EL (cell line): Measurements from ENCODE around the gene MRPS5.

ENCODE experiments used
- DNase-seq: peaks from one replicate; pipeline ENCODE4 v3.0.0-alpha.2; 2016

Gene MRPS5

DNA sequence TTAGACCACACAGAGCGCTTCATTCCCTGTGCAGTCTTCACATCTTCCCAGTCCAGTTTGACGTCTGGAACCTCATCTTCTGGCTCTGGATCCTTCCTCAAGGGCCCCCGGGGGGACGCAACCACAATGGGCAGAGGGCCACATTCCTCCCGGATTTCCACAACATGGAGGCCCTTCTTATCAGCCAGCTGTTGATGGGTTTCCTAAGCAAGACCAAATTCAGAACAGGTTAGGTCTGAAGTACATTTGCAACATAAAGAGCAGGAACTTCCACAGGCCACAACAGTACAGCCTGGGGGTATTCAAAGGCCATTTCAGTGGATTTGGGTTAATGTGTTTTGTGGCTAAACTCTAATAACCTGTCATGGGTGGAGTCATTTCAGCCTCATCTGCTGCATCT is 34.2 kb downstream of the MRPS5 start:
- DNase-seq, result no peak

DNA sequence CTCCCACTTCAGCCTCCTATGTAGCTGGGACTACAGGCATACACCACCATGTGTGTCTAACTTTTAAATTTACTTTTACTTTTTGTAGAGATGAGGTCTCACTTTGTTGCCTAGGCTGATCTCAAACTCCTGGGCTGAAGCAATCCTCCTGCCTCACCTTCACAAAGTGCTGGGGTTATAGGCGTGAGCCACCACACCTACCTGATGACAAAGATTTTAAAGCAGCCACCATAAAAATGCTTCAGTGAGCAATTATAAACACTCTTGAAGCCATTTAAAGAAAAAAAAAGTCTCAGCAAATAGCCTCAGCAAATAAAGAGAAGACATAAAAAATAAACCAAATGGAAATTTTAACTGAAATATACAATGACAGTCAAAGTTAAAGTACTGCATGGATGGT is 35.6 kb downstream of the MRPS5 start:
- no peak for DNase-seq

DNA sequence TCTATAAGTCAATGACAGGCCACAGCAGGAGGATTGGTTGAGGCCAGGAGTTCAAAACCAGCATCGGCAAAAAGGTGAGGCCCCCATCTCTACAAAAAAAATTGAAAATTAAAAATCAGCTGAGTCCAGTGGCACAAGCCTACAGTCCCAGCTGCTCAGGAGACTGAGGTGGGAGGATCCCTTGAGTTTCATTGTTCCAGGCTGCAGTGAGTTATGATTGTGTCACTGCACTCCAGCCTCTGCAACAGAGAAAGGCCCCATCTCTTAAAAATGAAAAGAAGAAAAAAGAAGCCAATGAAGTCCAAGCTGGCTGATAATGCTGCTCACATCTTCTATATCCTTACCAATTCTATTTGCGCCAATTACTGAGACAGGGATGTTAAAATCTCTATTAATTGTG is 39.1 kb downstream of the MRPS5 start:
- DNase-seq, result no peak

DNA sequence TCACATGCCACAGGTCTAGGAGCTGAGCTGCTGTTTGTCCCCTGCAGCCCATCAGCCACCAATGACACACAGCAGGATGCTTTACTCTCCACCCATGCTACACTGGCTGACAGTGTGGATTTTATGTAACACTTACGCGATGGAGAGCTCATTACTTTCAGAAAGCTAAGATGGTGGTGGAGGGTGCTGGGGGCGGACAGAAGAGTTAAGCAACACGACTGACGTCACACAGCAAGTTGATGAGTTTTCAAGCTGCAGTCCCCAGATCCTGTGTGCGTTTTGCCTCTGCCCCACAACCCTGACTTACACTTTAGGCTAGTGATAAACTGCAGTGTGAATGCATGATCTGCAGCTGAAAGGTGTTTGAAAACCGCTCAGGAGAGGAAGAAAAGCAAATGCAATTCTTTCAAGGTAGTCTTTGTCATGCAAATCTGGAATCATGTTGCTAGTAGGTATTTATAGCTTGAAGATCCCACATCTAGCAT is 42.4 kb downstream of the MRPS5 start:
- DNase-seq, result peak; percentile 7

DNA sequence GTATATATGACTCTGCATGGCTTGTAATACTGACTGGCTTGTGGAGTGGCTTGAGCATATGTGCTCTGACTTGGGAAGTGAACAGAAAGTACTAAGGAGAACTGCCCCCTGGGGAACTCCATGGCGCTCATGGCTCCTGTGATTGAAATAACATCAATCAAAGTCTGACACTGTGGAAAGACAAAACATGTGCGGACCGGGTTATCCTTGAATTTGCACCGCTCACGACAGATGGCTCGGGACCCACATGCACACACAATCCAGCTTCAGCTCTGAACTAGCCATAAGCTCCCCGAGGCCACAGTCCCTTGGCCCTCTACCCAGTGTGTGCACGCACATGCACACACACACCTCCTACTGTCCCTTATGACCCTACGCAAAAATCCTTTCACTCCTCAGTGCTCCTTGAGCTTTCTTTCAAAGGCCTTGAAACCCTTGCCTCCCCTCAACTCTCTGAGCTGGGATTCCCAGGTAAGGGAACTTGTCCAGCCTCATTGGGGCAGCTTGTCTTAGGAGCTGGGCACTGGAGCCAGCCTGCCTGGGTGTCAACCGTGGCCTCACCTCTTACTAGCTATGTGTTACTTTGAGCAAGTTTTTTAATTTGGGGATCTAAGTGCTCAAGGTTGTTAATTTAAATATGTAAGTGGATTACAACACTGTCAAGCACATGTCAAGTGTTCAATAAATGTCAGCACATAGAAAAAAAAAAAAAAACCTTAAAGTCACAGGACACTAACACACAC is 43.6 kb downstream of the MRPS5 start:
- DNase-seq, result no peak

DNA sequence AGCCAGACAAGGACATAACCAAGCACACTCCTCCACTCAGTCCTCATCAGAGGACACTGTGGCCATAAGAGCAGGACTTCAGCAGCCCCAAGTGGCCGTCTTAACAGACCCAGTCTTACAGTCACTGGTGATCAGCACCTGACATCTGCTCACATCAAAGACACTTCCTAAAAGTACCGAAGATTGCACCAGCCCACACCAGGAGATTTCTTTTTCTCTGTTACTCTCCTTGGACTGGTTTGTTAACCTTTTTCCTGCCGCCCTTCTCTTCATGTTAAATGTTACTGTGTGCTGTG is 44.1 kb downstream of the MRPS5 start:
- DNase-seq, result no peak

DNA sequence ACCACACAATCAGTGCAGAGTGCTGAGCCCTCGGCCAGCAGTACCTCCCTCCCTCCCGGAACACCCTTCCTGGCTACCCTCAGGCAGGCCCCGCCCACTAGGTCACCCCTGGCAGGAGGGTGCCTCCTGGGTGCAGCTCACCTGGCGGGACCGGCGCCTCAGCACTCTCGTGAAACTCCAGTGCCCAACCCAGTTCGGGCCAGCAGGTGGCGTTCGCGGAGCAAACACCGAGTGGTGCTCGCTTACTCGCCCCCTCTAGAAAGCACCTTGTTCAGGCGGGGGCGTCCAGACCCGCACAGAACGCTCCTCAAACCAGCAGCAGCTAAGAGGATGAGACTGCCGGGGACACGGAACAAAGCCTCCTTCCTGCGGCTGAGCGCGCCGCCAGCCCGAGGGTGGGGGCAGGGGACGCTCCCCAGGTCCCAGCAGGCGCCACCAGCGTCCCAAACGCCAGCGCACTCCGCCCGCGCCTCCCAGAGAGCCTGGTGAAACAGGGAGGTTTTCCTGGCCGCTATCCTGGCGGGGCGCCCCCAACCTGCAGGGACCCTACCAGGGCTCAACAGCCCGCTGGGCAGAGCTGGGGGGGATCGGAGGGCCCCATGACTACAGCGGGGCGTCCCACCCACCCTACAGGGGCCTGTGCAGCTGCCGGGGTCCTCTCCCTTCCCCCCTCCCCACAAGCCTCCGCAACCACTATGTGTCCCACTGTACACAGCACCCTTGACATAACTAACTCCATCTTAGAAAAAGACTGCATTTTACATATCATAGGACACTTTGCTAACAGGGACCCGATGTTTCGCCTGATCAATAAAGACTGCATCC is 44.7 kb downstream of the MRPS5 start:
- DNase-seq, result peak; percentile 52

DNA sequence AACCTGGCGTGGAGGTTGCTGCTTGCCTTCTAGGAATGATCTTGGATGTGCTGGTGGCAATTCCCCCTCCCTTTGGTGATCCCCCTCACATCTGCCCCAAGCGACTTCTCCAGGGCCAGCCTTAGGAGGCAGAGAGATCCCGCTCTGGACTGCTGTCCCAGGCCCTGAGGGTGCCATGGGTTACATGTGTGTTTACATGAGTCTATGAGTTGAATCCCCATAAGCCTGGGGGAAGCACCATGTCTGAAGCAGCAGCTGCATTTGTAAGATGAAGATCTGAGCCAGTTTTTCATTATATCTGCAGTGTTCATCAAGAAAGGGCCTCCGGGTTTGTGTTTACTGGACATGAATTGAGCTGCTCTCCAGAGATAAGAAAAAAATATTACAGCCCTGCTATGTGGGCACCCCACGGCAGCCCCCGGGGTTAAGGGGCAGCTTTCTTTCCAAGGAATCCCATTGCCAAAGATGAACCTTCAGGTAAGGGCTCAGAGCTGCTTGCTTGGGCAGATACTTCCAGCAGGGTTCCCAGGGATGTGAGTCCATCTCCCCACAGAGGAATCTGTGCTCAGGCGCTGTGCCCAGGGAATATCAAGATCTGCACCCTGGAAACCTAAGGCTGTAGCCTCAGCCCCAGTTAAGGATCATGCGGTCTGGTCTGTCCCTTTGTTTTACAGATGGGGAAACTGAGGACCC is 46.0 kb downstream of the MRPS5 start:
- no peak for DNase-seq

DNA sequence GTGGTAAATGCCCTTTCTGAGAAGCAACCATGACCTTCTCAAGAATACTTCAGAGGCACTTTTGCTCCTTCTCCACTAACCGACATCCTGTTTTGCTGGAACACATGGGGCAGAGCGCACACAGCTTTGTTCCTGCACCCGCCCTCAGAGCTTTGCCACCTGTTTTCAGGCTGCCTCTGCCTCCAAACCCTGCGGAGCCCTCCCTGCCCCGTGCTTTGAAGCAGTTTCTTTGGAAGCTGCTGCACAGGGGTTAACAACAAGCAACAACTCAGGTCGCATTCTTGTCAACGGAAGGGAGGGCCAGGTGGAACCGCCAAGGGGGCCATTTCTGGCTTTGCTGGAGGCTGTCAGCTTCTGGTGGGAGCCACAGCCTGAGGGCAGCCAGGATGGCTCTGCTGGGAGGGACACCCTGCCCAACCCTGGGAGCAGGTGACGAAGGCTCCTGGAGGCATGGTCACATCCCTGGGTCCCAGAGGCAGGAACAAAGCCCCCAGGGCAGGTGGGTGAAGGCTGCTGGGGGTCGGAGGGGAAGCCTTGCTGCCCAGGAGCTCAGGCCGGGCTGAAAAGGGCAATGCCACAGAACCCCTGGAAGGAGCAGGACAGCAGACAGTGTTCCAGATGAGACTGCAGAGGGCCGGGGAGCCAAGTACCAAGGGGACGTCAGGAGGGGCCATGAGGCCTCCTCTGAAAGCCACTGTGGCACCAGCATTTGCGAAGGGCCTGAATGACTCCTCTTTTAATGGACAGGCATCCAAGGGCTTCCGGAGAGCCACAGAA is 46.8 kb downstream of the MRPS5 start:
- DNase-seq, result no peak

DNA sequence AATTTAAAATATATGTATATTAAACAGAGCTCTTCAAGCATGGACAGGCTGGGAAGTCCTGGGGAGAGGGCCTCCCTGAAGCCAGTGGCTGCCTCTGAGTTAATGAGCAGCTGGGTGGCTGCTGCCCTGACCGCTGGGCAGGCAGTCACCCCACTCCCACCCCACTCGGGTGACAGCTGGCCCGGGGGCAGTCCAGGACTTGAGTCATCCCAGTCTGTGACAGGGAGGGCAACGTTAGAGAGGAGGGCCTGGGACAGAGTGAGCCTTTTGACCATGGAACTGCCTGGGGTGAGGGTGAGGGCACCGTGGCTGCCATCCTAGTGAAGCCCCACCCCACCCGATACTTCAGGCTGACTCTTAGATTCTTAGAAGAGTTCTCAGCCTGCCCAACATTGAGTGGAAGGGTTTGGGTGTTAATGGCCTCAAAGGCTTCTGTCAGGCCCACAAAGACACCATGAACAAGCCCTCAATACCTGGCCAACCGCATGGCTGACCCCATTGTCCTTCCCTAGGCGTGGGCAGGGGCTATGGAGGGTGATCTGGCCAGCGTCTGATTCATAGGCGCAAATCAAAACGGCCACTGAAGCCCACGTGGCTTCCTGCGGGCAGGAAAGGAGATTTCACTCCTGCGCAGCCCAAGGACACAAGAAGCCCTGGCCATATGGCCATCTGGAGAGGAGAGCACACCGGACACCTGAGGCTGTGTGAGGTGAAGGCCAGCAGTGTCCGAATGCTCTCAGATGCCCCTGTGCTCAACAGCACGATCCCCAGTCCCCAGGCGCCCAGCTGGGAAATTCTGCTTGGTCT is 47.5 kb downstream of the MRPS5 start:
- DNase-seq, result no peak

DNA sequence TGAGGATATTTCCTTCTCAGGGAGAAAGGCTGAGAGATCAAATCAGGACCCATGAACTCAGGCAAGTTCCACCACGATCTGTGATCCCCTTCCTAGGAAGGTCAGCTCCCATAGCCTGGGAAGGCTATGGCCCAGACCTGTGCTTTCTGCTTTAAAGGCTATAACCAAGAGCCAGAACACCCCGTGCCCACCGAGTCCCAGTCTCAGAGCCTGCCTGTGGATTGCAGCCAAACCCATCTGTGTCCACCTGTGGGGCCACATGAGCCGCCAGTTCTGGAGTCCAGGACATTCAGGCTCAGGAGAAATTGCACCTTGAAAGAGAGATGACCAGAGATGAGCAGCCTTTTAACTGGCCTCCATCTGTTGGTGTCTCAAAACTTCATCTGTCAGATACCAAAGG is 49.2 kb downstream of the MRPS5 start:
- DNase-seq, result no peak

DNA sequence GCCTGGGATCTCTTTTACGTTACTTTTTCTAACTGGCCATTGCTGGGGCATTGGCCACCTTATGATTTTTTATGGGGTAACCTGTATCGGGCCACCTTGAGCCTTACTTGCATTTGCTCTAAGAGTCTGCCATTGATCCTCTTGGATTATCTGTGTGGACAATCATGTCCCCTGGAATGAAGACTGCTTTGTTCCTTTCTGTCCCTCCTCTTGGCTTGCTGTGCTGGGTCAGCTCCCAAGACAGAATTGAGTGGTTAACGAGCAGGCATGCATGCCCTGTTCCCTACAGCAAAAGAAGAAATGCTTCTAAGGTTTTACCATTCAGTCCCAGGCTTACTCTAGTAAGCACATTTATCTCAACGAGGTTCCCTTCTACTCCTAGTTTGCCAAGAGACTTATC is 49.8 kb downstream of the MRPS5 start:
- DNase-seq, result no peak

DNA sequence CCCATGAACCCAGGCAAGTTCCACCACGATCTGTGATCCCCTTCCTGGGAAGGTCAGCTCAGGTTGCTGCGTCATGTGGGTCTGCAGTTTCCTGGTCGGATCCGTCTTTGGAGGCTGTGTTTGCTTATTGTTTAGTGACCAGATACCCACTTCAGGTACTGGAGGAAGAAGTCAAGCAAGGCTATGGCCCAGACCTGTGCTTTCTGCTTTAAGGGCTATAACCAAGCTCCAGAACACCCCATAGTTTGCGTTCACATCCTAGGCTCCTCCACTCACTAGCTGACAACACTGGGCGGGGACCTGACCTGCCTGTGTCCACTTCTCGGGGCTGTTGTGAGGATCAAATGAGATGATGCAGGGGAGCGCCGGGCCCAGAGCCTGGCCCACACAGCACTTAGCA is 52.1 kb downstream of the MRPS5 start:
- no peak for DNase-seq

DNA sequence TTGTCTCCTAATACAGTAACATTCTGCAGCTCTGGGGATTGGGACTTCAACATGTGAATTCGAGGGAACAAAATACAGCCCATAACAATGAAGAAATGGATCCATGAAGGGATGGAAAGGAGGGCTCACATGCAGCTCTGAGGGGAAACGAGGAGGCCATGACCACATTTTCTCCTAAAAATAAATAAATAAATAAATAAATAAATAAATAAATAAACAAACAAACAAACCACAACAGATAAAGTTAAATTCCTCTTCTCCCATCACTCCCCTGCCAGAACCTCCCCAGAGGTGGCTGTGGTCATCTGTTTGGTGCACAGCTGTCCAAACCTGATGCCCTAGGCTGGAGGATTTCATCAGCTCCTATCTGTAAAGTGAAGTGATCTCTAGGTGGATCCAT is 53.4 kb downstream of the MRPS5 start:
- DNase-seq, result no peak

DNA sequence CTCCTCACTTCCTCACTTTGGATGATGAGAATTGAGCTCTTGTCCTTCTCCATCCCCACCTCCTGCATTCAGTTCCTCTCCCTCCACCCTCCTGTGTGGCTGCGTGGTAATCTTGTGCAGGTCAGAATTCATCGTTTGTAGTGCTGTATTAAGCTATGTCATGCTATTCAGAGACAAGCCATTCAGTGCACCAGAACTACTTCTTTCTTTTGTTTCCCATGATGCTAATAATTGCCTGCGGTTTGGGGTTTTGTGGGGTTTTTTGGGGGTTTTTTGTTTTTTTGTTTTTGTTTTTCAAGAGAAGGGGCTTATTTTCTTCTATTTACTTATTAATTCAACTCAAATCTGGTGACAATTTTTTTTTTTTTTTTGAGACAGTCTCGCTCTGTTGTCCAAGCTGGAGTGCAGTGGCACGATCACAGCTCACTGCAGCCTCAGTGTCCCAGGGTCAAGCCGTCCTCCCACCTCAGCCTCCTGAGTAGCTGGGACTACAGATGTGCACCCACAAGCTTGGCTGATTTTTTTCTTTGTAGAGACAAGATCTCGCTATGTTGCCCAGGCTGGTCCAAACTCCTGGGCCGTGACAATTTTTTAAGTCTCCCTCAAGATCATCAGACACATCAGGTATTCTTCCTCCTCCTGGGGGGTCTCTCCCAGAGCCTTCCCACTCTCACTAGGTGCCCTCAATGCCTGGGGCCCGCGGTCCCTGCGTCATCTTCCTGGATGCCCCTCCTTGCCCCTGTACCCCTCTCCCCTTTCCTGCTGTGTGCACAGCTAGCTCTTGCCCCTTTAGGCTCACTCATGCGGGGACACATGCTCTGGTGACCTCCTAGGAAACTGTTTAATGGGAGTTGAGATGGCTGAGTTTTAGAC is 58.3 kb downstream of the MRPS5 start:
- no peak for DNase-seq

DNA sequence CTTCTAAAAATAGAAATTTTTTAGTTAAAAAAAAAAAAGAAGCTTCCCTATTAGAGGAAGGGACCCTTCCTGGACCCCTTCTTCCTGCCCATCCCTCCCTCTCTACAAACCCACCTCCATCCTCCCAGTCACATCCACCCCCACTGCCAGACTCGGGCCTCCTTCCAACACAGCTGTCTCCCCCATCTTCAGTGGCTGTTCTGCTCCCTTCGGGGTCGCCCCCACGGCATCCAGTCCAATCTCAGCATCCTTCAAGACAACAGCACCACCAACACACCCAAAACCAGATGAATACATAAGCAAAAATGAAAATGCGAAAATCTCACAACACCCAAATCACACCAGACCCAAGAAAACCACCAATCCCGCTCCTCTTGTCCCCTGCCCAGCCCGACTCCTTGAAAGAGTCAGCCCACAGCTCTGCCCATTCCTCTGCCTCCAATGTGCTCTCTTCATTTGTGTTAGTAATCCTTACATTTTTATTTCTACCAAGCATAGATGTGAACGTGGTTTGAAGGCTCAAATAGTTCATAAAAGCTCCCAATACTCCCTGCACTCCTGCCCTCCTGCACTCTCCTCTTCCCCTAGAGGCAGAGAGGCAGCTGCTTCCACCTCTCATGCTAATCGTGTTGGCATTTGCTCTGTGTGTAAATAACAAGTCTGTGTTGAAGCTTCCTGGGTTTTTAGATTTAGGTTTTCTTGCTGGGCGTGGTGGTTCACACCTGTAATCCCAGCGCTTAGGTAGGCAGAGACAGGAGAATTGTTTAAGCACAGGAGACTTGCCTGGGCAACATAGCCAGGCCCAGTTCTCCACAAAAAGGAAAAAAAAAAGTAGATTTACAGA is 59.1 kb downstream of the MRPS5 start:
- no peak for DNase-seq

DNA sequence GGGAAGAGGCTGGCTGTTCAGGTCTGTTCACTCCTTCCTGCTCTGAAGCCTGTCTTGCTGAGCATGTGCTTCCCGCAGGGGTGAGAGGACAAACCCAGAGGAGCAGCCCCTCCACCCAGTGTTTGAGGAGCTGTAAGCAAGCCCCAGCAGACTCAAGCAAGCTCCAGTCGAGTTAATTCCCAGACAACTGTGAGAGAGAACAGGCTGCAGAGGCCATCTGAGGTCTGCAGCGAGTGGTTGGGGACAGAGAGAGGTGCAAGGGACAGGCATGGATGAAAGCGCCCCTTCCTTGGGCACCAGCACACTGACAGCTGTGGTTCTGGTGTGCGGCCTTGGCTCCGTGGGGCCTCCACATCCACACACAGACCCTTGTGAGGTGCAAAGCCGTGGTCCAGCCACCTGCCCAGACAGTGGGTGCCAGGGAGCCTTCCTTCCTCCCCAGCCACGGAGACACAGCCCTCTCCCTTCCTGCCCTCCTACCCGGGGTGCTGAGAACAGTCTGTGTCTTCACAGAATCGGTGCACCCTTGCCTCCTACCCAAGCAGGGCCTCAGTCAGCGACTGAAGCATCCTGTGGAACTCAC is 59.9 kb downstream of the MRPS5 start:
- DNase-seq, result no peak

DNA sequence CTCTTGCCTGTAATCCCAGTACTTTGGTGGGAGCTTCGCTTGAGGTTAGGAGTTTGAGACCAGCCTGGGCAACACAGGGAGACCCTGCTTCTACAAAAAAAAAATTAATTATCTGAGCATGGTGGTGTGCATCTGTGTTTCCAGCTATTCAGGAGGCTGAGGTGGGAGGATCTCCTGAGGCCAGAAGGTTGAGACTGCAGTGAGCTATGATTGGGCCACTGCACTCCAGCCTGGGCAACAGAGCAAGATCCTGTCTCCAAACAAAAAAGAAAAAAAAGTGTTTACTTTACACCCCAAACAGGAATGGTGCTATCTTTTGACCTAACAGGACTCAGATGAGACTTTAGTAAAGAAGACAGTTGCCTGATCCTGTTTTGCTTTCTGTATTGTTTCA is 60.5 kb downstream of the MRPS5 start:
- no peak for DNase-seq

DNA sequence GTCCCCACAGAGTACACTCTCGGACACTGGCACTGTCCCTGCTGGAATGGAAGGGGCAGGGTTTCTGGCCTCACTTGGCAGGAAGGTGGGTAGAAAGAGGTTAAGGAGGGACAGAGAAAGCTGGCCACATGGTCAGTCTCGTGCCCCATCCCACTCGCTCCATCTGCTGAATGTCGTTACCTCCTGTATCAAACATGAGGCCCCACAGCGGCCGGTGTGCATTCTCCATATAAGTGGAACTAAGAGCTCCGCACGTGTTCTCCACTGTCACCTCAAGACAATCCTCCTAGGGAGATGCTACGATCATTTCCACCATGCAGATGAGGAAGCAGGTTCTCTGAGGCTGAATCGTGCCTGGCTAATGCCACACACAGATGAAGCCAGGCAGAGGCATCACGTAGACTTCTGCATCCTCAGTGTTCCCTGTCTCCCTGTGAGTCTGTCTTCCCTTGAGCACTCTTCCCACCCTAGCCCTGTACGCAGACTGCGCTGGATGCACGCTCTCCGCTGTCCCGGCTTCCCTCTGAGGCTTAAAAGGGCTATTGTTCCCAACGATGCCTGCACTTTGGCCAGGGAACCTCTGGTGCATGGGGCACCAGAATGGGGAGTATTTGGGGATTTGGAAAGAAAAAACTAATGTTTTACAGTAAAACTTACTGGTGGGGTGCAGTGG is 61.0 kb downstream of the MRPS5 start:
- DNase-seq, result no peak
